Measurements from ENCODE around the gene NLGN3.

The NLGN3 gene

DNA sequence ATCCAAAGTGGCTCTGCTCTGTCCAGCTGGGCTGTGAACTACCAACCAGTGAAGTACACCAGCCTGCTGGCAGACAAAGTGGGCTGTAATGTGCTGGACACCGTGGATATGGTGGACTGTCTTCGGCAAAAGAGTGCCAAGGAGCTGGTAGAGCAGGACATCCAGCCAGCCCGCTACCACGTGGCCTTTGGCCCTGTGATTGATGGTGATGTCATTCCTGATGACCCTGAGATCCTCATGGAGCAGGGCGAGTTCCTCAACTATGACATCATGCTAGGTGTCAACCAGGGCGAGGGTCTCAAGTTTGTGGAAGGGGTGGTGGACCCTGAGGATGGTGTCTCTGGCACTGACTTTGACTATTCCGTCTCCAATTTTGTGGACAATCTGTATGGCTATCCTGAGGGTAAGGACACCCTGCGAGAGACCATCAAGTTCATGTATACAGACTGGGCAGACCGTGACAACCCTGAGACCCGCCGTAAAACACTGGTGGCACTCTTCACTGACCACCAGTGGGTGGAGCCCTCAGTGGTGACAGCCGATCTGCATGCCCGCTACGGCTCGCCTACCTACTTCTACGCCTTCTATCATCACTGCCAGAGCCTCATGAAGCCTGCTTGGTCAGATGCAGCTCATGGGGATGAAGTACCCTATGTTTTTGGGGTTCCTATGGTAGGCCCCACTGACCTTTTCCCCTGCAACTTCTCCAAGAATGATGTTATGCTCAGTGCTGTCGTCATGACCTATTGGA lies 22.6 kb downstream of the NLGN3 start:
- no peak overlapping the region for H3K4me3 ChIP-seq (ENCODE audit: control insufficient read depth, low read depth, low read length)
- no peak for DNase-seq (ENCODE audit: low read depth)
- TF ChIP-seq, protein P1, sequence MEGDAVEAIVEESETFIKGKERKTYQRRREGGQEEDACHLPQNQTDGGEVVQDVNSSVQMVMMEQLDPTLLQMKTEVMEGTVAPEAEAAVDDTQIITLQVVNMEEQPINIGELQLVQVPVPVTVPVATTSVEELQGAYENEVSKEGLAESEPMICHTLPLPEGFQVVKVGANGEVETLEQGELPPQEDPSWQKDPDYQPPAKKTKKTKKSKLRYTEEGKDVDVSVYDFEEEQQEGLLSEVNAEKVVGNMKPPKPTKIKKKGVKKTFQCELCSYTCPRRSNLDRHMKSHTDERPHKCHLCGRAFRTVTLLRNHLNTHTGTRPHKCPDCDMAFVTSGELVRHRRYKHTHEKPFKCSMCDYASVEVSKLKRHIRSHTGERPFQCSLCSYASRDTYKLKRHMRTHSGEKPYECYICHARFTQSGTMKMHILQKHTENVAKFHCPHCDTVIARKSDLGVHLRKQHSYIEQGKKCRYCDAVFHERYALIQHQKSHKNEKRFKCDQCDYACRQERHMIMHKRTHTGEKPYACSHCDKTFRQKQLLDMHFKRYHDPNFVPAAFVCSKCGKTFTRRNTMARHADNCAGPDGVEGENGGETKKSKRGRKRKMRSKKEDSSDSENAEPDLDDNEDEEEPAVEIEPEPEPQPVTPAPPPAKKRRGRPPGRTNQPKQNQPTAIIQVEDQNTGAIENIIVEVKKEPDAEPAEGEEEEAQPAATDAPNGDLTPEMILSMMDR (conservative IDR thresholded peaks at IDR 0.05; ENCODE audit: control insufficient read depth, insufficient read depth, low read depth, low read length) = no peak

DNA sequence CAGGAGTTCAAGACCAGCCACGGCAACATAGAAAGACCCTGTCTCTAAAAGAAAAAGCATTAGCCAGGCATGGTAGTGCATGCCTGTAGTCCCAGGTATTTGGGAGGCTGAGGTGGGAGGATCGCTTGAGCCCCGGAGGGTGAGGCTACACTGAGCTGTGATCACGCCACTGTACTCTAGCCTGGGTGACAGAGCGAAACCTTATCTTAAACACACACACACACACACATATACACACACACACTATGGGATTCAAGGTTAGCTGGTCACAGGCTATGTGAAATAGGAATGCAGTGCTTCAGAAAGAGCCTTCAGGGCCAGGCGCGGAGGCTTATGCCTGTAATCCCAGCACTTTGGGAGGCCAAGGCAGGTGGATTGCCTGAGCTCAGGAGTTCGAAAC lies 23.5 kb downstream of the NLGN3 start:
- H3K4me3 ChIP-seq (ENCODE audit: control insufficient read depth, low read depth, low read length) = no peak overlapping the region
- TF ChIP-seq, protein P1 (conservative IDR thresholded peaks at IDR 0.05; ENCODE audit: control insufficient read depth, insufficient read depth, low read depth, low read length) = no peak
- no peak for DNase-seq (ENCODE audit: low read depth)

DNA sequence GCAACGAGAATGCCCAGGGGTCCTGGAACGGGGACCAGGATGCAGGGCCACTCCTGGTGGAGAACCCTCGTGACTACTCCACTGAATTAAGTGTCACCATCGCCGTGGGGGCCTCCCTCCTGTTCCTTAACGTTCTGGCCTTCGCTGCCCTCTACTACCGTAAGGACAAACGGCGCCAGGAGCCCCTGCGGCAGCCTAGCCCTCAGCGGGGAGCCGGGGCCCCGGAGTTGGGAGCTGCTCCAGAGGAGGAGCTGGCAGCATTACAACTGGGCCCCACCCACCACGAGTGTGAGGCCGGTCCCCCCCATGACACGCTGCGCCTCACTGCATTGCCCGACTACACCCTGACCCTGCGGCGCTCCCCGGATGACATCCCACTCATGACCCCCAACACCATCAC lies 24.9 kb downstream of the NLGN3 start:
- no peak for DNase-seq (ENCODE audit: low read depth)
- no peak overlapping the region for H3K4me3 ChIP-seq (ENCODE audit: control insufficient read depth, low read depth, low read length)
- TF ChIP-seq, protein P1 (conservative IDR thresholded peaks at IDR 0.05; ENCODE audit: control insufficient read depth, insufficient read depth, low read depth, low read length) = no peak

DNA sequence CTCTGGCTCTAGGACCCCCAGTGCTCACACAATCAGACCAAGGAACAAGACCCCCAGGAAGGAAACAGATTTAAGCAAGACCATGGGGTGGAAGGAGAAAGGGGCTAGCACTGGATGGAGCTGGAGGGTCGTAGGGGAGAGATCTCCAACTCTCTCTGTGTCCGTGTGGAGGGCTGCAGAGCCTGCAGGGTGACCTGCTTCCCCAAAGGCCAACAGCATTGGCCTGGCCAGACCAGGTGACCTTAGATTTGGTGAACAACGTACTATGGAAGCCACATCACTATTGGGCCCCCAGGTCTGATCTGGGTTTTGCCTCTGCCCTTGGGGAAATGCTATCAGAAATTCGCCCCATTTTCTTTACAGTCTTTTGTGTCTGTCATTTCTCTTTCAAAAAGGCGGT lies 26.0 kb downstream of the NLGN3 start:
- no peak for DNase-seq (ENCODE audit: low read depth)
- TF ChIP-seq, protein P1 (conservative IDR thresholded peaks at IDR 0.05; ENCODE audit: control insufficient read depth, insufficient read depth, low read depth, low read length) = no peak

DNA sequence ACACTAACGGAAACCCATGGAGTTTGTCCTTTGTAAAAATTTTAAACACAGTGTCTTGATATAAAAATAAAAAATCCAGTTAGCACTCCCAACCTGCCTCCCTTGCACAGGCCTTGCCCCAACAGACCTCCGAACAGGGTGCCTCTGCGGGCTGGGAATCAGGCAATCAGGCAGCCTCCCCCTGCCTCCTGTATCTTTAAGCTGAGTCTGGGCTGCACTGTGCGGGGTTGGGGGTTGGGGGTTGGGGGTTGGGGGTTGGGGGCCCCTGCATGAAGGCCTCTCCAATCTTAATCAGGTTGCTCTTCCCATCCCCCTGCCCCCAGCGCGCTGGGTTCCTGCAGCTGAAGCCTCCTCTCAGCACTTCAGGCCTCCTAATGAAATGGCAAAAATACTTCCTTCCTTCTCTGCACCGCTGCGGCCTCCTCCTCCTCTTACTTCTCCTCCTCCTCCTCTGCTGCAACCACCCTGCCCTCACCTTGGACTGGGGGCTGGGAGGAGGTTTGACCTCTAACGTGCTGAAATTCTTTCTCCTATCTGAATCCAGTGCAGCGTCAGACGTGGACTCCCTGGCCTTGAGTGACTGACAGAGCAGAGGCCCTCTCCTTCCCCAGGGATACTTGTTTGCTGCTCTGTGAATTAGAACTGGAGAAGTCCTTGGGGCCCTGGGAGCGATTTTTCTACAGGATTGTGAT lies 26.6 kb downstream of the NLGN3 start:
- TF ChIP-seq, protein P1 (conservative IDR thresholded peaks at IDR 0.05; ENCODE audit: control insufficient read depth, insufficient read depth, low read depth, low read length) = no peak
- no peak overlapping the region for H3K4me3 ChIP-seq (ENCODE audit: control insufficient read depth, low read depth, low read length)
- DNase-seq (ENCODE audit: low read depth) = no peak

More for the DNA sequence above, 26.0 kb downstream of the NLGN3 start:
- no peak overlapping the region for H3K4me3 ChIP-seq (ENCODE audit: control insufficient read depth, low read depth, low read length)

DNA sequence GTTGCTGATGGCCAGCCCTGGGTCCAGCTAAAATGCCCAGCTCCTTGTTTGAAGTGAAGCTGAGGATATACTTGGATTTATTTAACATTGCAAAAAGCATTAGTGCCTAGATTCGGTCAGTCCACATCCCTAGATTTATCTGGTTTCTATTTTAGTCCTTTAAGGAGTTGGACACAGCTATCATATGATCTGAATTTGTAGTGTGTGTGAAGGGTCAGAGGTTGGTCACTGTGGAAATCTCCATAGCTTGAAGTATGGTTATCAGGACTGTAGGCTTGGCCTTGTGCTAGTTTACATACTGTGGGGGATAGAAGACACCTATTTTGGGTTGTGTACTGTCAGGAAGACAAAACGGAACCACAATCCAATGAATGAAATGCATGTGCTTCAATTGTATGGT lies 28.8 kb downstream of the NLGN3 start:
- DNase-seq (ENCODE audit: low read depth) = no peak
- TF ChIP-seq, protein P1 (conservative IDR thresholded peaks at IDR 0.05; ENCODE audit: control insufficient read depth, insufficient read depth, low read depth, low read length) = no peak
- H3K4me3 ChIP-seq (ENCODE audit: control insufficient read depth, low read depth, low read length) = no peak overlapping the region
